NOMO-1 (cell line): Measurements from ENCODE around the gene ZNF26.
"Not testable (repeated sequence)": the region's sequence is repeated elsewhere in the genome, so short reads cannot be mapped to it uniquely, and the experiment has no call there.

Experiments used
- DNase-seq, 2 experiments: peaks; one replicate each; lab custom pipeline; 2025; ENCODE audit not compliant: unreplicated experiment in 2 of 2; lab: John Stamatoyannopoulos, UW

ZNF26 gene

GRCh38 chr12:132986001-132986884, at the start of gene ZNF26:
ZNF26 (plus strand) TSS chr12:132986367; CDS start chr12:132986841, 474 bp downstream.
- DNase-seq, result peak; percentile 83 to 89

GRCh38 chr12:132936921-132937320, 49.2 kb upstream of the ZNF26 start:
- DNase-seq, result not testable (repeated sequence)

- DNase-seq, result no peak
Measured at GRCh38 chr12:132937476-132937875, 48.7 kb upstream of the ZNF26 start.

GRCh38 chr12:132938807-132939206, 47.4 kb upstream of the ZNF26 start:
- DNase-seq, result not testable (repeated sequence)

- no peak for DNase-seq
Measured at GRCh38 chr12:132940071-132940719, 46.0 kb upstream of the ZNF26 start.

GRCh38 chr12:132941336-132941954, 44.7 kb upstream of the ZNF26 start:
- no peak for DNase-seq

GRCh38 chr12:132942611-132943010, 43.6 kb upstream of the ZNF26 start:
- DNase-seq, result no peak

- DNase-seq, result no peak
Measured at GRCh38 chr12:132945806-132946205, 40.4 kb upstream of the ZNF26 start.

GRCh38 chr12:132946246-132946820, 39.8 kb upstream of the ZNF26 start:
- DNase-seq, result no peak

GRCh38 chr12:132948146-132949066, 37.8 kb upstream of the ZNF26 start:
- no peak for DNase-seq

GRCh38 chr12:132949936-132950837, 36.0 kb upstream of the ZNF26 start:
- no peak for DNase-seq

- DNase-seq, result no peak
Measured at GRCh38 chr12:132950844-132951535, 35.2 kb upstream of the ZNF26 start.

GRCh38 chr12:132951649-132952048, 34.5 kb upstream of the ZNF26 start:
- DNase-seq, result no peak

- no peak for DNase-seq
Measured at GRCh38 chr12:132952371-132953162, 33.6 kb upstream of the ZNF26 start.

GRCh38 chr12:132953163-132953425, 33.1 kb upstream of the ZNF26 start:
- no peak for DNase-seq

GRCh38 chr12:132953771-132954170, 32.4 kb upstream of the ZNF26 start:
- DNase-seq, result no peak

- no peak for DNase-seq
Measured at GRCh38 chr12:132954471-132955048, 31.6 kb upstream of the ZNF26 start.
